GM21576 (cell line): ENCODE data around the gene FKBP11.
"Not testable (repeated sequence)": the region's sequence is repeated elsewhere in the genome, so short reads cannot be mapped to it uniquely, and the experiment has no call there.

Experiments used
- ATAC-seq: cut with Tn5 transposase; IDR thresholded peaks from one replicate; pipeline ENCODE4 v1.9.1; 2021; ENCODE audit warnings: mild to moderate bottlenecking, moderate library complexity; ENCODE audit not compliant: unreplicated experiment

FKBP11 gene

DNA sequence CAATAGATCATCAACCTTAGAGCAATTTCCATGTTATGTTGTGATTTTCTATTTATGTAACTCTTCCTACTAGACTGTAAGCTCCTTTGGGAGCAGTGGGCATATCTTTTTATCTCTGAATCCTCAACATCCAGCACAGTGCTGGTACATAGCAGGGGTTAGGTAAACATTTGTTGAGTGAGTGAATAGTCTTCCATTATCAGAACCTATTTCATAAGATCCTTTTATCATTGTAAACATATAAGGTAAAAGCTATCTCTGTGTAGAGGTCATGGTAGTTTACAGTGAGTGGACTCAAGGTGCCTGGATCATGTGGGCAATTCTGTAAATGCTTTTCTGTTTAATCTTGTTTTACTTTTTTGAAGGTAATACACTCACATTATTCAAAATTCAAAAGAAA, 15.1 kb downstream of the FKBP11 start:
- no peak for ATAC-seq

DNA sequence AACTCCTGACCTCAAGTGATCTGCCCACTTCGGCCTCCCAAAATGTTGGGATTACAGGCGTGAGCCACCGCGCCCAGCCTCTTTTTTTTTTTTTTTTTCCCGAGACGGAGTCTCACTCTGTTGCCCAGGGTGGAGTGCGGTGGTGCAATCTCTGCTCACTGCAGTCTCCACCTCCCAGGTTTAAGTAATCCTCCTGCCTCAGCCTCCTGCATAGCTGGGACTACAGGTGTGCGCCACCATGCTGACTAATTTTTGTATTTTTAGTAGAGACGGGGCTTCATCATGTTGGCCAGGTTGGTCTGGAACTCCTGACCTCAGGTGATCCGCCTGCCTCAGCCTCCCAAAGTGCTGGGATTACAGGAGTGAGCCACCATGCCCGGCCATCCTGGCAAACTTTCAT, 15.6 kb downstream of the FKBP11 start:
- not testable (repeated sequence) for ATAC-seq

DNA sequence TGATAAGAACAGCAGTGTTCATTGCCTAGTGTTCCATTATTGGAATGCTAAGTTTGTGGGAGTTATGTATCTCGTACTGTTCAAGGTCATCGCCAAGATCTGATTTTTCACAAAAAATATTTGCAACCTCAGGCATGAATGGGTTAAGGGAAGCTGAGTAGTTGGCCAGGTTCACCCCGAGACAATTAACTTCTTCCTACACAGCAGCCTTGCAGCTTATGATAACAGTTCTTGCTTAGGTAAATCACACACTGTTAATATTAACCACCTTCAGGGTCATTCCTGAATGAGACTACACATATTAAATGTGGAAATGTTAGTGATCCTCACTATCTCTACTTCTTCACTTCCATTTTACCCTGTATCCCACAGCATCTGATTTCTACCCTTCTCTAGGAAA, 18.0 kb downstream of the FKBP11 start:
- no peak for ATAC-seq

DNA sequence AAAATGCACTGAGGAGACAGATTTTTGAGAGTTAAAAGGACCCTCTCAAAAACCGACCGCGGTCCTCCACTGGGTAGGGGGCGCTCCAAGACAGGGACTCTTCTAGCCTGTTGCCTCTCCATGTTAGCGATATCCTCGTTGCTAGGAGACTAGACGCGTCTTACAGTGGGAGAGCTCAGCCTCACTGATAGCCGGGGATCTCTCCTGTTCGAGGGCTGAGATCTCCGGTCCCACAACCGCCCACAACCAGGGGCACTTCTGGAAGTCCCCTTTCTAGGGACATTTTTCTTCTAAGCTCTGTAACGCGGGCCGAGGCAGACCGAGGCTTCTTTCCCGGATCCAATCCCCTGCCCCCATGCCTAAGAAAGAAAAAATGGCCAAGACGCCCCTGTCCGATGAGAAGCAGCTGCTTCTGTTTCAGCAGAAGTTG, 21.3 kb downstream of the FKBP11 start:
- peak; percentile 72 for ATAC-seq

DNA sequence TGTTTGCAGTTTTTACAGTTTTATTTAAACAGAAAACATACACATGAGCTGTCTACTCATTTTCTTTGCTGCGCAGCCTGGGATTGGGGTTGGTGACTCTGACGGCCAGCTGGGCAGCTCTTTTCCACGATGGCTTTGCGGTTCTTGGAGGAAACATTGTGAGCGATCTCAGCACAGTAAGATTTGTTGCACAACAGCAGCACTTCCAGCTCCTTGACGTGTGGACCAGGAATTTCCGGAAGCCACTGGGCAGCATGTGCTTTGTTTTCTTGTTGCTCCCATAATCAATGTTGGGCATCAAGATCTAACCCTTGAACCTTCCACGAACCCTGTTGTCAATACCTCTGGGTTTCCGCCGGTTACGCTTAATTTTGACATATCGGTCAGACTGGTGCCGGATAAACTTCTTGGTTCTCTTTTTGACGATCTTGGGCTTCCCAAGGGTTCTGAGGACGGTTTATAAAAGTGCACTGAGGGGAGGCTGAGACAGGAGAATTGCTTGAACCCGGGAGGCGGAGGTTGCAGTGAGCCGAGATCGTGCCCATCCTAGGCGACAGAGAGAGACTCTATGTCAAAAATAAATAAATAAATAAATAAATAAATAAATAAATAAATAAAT, 21.8 kb downstream of the FKBP11 start:
- no peak for ATAC-seq

DNA sequence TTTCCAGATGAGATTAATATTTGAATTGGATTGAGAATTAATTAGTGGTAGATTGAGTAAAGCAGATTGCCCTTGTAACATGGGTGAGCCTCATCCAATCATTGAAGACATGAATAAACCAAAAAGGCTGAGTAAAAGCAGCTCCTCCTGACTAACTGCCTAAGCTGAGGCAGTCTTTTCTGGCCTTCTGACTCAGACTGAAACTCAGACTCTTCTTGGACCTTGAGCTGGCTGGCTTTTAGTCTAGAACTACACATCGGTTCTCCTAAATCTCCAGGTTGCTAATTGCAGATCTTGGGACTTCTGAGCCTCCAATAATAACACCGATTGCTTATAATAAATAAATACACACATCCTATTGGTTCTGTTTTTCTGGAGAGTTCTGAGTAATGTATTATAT, 24.0 kb downstream of the FKBP11 start:
- peak; percentile 50 for ATAC-seq

DNA sequence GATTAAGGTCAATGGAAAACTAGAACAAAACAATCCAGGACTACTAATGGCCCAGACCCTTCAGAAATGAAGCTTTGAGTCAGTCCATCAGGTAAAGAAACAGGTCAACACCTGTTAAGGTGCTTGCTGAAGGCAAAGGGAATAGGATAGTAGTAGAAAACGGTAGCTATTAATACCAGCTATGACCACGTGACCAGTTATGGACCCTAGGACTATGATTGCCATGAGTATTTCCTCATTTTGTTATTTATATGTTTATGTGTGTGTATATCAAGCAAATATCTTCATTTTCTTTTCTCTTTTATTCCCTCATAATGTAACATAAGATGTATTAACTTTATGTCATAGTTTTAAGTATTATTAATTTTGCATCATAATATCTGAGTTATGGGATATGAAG, 25.6 kb downstream of the FKBP11 start:
- no peak for ATAC-seq

DNA sequence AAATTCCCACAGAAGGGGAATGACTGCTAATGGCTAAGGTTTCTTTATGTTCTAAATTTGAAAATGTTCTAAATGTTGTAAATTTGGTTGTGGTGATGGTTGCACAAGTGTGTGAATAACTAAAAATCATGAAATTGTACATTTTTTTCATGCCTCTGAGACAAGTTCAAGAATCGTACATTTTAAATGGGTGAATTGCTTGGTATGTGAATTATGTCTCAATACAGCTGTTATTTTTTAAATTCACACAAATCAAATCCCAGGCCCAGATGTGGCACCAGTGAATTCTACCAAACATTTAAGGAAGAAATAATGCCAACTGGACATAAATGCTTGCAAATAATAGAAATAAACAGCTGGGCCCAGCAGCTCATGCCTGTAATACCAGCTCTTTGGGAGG, 31.0 kb downstream of the FKBP11 start:
- ATAC-seq: no peak

DNA sequence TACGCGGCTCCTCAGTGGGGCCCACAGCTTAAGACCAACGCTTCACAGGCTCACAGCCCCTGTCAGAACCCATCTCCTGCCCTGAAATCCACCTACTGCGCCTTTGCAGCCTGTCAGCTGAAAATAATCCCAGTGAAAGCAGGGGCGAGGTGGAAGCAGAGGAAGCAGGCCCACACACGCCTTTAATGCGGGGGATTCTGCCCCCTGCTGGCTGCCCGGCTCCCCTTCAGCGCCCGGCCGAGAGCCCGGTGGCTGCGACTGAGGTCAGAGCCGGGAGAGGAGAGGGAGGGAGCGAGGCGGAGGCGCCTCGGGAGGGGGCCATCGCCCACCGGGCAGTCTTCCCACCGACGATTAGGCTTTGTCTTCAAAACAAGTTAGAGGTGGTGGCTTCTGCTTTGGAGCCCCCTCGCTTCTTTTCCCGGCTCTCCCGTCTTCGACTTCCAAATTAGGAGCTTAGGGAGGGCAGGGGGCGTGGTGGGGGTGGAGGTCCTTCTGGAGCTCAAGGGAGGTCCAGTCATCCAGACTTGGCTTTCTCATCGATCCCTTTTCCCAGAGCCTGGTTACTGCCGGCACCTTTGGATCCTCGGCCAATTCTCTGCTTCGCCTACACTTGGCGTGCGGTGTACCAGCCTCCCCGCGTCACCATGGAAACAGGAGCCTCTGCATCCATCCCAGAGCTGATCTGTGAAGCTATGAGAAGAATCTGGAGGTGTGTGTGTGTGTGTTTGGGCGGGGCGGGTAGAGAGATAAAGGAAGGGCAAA, 34.5 kb downstream of the FKBP11 start:
- no peak for ATAC-seq

DNA sequence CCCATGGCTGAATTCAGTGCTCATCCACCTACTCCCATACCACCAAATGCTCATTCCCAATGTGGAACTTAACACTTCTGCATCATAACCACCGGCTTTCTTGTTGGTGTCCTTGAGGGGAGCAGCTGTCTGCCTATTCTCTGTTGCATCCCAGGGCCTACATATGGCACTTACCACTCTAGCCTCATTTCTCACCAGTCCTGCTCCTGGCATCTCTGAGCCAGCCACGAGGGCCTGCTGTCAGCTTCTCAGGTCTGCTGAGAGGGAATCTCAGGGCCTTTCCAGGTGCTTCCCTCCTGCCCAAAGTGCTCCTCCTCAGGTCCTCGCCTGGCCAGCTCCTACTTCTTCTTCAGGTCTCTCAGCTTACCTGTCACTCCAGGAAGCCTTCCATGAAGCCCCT, 35.6 kb downstream of the FKBP11 start:
- ATAC-seq: no peak

DNA sequence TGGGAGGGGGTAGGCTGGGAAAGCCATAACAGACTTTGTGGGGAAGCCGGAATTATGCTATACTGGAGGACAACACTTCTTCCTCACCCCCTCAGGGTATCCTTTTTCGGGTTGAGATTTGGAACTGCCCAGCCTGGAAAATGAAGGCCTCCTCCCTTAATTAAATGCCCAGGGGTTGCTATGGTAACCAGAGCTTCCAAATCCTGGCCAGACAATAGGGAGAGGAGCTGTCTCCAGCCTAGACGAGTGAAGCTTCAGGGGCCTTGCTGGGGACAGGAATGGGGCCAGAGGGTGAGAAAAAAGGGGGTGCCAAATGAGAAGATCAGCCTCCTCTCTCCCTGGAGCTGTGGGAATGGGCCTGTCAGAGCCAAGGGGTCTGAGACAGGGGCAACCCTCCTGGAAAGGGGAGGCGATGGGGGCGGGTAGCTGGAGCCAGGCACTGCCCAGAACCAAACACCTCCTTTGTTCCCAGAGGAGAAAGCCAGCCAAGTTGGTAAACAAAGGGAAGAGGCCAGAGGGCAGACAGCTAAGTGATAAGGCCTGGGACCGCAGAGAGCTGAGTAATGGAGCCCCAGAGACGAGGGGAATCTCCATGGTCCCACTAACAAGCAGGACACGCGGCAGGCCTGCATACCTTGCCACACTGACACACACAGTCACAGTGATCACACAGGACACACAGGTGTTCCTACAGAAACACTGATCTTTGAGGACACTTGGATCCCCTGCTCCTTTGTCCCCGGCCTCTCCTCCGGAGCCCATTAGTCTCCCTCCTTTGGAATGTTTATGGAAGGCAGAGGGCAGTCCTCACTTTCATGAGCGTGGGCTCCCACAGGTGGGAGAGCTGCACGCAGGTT, 41.8 kb downstream of the FKBP11 start:
- ATAC-seq: no peak

DNA sequence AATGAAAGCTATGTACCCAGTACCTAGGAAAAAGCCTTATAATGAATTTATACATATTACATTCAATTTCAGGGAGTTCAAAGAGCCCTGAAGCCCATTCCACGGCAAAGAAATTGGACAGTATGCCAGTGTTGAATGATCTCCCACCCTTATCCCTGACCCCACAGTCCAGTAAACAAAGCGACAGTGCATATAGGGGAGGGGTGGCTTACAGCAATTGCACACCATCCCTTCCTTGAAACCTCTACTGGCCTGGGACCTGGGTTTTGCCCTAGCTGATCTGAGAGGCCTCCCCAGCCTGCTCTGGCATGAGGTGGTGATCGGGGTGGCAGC, 42.4 kb downstream of the FKBP11 start:
- no peak for ATAC-seq

DNA sequence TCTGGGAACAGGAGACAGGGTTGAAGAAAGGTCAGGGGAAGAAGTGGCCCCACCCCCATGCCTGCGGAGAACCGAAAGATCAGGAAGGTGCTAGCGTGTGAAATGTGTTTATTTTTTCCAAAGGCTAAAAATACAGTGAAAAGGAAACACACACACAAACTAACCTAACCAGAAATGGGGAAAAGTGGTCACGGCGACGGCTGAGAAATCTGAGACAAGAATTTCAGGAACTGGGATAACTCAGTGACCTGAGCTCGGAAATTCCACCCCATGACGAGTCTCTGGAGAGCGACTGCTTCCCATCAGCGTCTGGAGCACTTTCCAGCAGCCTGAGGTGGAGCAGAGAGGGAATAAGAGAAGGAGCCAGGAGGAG, 43.0 kb downstream of the FKBP11 start:
- no peak for ATAC-seq

DNA sequence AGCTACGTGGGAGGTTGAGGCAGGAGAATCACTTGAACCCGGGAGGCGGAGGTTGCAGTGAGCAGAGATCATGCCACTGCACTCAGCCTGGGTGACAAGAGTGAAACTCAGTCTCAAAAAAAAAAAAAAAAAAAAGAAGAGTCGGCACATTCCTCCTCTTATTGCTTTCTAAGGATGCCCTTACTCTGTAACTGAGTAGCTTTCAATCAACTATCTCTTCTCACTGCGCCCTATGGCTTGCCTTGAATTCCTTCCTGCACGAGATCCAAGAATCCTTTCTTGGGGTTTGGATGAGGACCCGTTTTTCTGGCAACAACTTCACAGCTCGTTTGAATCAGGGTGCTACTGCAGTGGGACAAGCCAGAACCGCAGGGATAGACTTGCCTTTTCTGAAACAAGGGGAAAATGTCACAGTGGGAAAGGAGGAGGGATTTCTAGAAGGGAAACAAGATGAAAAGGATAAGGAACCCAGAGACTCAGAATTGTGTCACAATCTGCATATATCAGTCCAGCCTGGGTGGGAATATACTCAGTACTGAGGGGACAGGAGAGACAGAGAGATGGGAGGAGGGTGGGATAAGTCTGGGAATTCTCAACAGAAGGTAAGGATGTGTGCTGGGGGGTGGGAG, 43.5 kb downstream of the FKBP11 start:
- ATAC-seq: no peak

DNA sequence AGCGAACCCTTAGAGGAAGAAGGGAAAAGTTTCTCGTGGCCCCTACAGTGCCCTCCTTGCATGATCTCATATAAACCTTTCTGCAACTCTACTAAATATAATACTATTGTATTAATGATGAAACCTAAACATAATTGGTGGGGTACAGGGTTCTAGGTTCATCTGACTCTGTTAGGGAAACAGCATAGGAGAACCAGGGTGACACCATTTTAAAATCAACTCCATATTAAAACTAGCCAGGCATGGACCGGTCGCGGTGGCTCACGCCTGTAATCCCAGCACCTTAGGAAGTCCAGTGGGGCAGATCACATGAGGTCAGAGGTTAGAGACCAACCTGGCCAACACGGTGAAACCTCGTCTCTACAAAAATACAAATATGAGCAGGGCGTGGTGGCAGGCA, 44.6 kb downstream of the FKBP11 start:
- no peak for ATAC-seq

DNA sequence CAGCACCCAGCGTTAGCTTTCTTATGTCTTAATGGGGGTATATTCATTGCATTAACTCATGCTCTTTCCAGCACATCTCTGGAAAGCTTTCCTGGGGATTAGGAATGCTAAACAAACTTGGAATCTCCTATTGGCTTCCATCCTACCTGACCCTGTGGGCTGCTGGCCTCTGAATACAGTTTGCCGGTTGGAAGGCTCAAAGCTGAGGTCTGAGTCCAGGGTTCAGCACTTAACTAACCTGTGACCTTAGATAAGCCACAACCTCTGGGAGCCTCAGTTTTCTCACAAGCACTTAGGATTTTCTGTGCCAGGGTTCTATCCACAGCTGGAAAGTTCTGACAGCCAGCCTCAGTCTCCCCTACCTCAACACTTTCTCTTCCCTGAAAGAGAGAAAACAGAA, 46.7 kb downstream of the FKBP11 start:
- no peak for ATAC-seq

DNA sequence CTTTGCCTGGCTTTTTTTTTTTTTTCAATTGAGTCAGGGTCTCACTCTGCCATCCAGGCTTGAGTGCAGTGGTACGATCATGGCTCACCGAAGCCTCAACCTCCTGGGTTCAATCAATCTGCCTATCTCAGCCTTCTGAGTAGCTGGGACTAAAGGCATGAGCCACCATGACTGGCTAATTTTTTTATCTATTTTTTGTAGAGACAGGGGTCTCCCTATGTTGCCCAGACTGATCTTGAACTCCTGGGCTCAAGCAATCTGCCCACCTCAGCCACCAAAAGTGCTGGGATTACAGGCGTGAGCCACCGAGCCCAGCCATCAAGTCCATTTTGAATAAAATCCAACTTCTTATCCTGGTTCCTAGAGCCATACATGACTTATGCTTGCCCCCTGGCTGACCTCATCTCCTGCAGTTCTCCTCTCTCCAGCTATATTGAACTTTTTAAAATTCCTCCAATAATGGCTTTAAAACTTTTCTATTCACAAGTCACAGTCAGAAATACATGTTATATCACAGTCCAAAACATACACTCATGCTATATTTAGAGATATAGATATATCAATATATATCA, 49.3 kb downstream of the FKBP11 start:
- no peak for ATAC-seq

DNA sequence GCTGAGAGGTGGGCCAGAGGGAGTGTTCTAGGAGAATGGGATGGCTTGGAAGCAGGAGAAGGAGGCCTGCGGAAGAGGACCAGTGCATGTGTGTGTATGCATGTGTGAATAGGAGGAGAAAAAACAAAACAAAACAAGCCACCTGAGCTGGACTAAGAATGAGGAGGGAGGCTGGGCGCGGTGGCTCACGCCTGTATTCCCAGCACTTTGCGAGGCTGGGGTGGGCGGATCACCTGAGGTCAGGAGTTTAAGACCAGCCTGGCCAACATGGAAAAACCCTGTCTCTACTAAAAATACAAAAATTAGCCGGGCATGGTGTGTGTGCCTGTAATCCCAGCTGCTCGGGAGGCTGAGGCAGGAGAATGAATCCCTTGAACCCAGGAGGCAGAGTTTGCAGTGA, 51.8 kb downstream of the FKBP11 start:
- not testable (repeated sequence) for ATAC-seq

DNA sequence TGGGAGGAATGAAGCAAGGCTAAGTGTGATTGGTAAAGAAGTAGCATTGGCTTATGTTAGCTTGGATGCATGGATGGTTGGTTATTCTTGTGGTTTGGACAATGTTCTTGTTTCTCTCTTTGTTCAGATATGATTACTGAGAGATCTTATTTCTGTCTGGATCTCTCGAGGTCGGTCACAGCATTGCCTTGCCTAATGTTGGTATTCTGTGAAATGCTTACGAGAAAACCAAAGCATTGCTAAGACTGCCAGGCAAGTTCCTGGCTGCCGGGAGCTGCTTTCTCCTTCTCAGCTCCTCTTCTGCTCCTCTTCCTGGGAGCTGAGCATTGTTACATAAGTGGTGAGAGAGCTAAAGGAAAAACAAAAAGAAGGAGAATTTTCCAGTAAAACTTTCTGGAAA, 52.2 kb downstream of the FKBP11 start:
- ATAC-seq: no peak
